Middle frontal gyrus (tissue), 1 donor: ENCODE measurements around the gene EIF4G2.

Experiments
- DNase-seq: peaks from one replicate; pipeline ENCODE4 v3.0.0-alpha.2; 2015; ENCODE audit warnings: low spot score; ENCODE audit errors: extremely low spot score

The EIF4G2 gene

GRCh38 chr11:10809373-10810160 lies 841 bp upstream of the EIF4G2 start:
- DNase-seq, result no peak

- DNase-seq, result no peak
Observed at GRCh38 chr11:10808235-10808552, 532 bp downstream of the EIF4G2 start.

GRCh38 chr11:10807493-10808234 lies 1.1 kb downstream of the EIF4G2 start:
- DNase-seq, result no peak

GRCh38 chr11:10806206-10806605 lies 2.5 kb downstream of the EIF4G2 start:
- DNase-seq, result no peak

- no peak for DNase-seq
Observed at GRCh38 chr11:10805741-10806140, 3.0 kb downstream of the EIF4G2 start.

- no peak for DNase-seq
Observed at GRCh38 chr11:10803676-10804075, 5.0 kb downstream of the EIF4G2 start.

- no peak for DNase-seq
Observed at GRCh38 chr11:10800292-10800691, 8.4 kb downstream of the EIF4G2 start.

GRCh38 chr11:10798330-10798928 lies 10.3 kb downstream of the EIF4G2 start:
- DNase-seq, result no peak

- DNase-seq, result no peak
Observed at GRCh38 chr11:10797531-10797930, 11.2 kb downstream of the EIF4G2 start.

- no peak for DNase-seq
Observed at GRCh38 chr11:10797001-10797400, 11.7 kb downstream of the EIF4G2 start.

- DNase-seq, result no peak
Observed at GRCh38 chr11:10796191-10796590, 12.5 kb downstream of the EIF4G2 start.

GRCh38 chr11:10793470-10794255 lies 15.1 kb downstream of the EIF4G2 start:
- no peak for DNase-seq

- no peak for DNase-seq
Observed at GRCh38 chr11:10792385-10793068, 16.2 kb downstream of the EIF4G2 start.

- DNase-seq, result no peak
Observed at GRCh38 chr11:10786451-10786850, 22.3 kb downstream of the EIF4G2 start.

- no peak for DNase-seq
Observed at GRCh38 chr11:10785146-10785474, 23.6 kb downstream of the EIF4G2 start.

GRCh38 chr11:10784232-10785145 lies 24.2 kb downstream of the EIF4G2 start:
- no peak for DNase-seq

- no peak for DNase-seq
Observed at GRCh38 chr11:10780040-10780439, 28.7 kb downstream of the EIF4G2 start.

- DNase-seq, result no peak
Observed at GRCh38 chr11:10779086-10779485, 29.6 kb downstream of the EIF4G2 start.

GRCh38 chr11:10778217-10778970 lies 30.3 kb downstream of the EIF4G2 start:
- DNase-seq, result no peak
